Head of caudate nucleus (tissue), 42 donors: Measurements from ENCODE around the gene ARRDC3.
"Not testable (repeated sequence)": the region's sequence is repeated elsewhere in the genome, so short reads cannot be mapped to it uniquely, and the experiment has no call there.

Experiments
- DNase-seq, 42 donors: peaks; one replicate each; pipeline versions ENCODE4 v3.0.0 to v3.0.0-alpha.2; 2020 to 2021; ENCODE audit warnings: mixed read lengths in 7 of 42
- intact Hi-C: fragments of 100-400 bp; cut with DNase I; formaldehyde crosslinking; loops from one replicate; pipeline ENCODE4 v1.15.0; 2022

Gene ARRDC3

GRCh38 chr5:91383027-91383955 is at the start of gene ARRDC3:
ARRDC3 (minus strand) TSS chr5:91383317; CDS start chr5:91383092, 225 bp downstream.
- intact Hi-C loops, result no loop called here
- peak; percentile 90 to 98 (median 96) for DNase-seq

- intact Hi-C loops, result no loop called here
- no peak for DNase-seq
These were observed 47.8 kb upstream of the ARRDC3 start for GRCh38 chr5:91430949-91431348.

GRCh38 chr5:91424638-91425436 is 41.7 kb upstream of the ARRDC3 start:
- intact Hi-C loops, result no loop called here
- DNase-seq, result no peak

GRCh38 chr5:91423871-91424270 is 40.8 kb upstream of the ARRDC3 start:
- intact Hi-C loops, result no loop called here
- DNase-seq, result no peak

GRCh38 chr5:91420879-91421278 is 37.8 kb upstream of the ARRDC3 start:
- DNase-seq, result no peak
- intact Hi-C loops, result no loop called here

GRCh38 chr5:91419571-91420537 is 36.7 kb upstream of the ARRDC3 start:
- DNase-seq, result peak; percentile 13 to 91 (median 73)
- intact Hi-C loops, result loop anchor here (5.0 kb wide), 1 partner anchor 553 kb away; no protein-coding TSS in a partner anchor

GRCh38 chr5:91419136-91419535 is 36.0 kb upstream of the ARRDC3 start:
- no peak for DNase-seq
- intact Hi-C loops, result loop anchor here (5.0 kb wide), 1 partner anchor 552 kb away; no protein-coding TSS in a partner anchor

GRCh38 chr5:91418158-91418557 is 35.0 kb upstream of the ARRDC3 start:
- DNase-seq, result no peak
- intact Hi-C loops, result loop anchor here (5.0 kb wide), 1 partner anchor 551 kb away; no protein-coding TSS in a partner anchor

GRCh38 chr5:91417219-91417618 is 34.1 kb upstream of the ARRDC3 start:
- DNase-seq, result no peak
- intact Hi-C loops, result loop anchor here (5.0 kb wide), 1 partner anchor 550 kb away; no protein-coding TSS in a partner anchor

GRCh38 chr5:91416491-91416890 is 33.4 kb upstream of the ARRDC3 start:
- no peak for DNase-seq
- intact Hi-C loops, result loop anchor here (5.0 kb wide), 1 partner anchor 549 kb away; no protein-coding TSS in a partner anchor

GRCh38 chr5:91409304-91409703 is 26.2 kb upstream of the ARRDC3 start:
- DNase-seq, result no peak
- intact Hi-C loops, result no loop called here

GRCh38 chr5:91408710-91409109 is 25.6 kb upstream of the ARRDC3 start:
- DNase-seq, result no peak
- intact Hi-C loops, result no loop called here

- intact Hi-C loops, result no loop called here
- DNase-seq, result peak in 1 of 42 donors; percentile 30
These were observed 24.1 kb upstream of the ARRDC3 start for GRCh38 chr5:91407204-91407603.

- intact Hi-C loops, result no loop called here
- no peak for DNase-seq
These were observed 20.3 kb upstream of the ARRDC3 start for GRCh38 chr5:91403438-91403837.

- intact Hi-C loops, result no loop called here
These were observed 18.1 kb upstream of the ARRDC3 start for GRCh38 chr5:91401175-91401574.

GRCh38 chr5:91397791-91398190 is 14.7 kb upstream of the ARRDC3 start:
- intact Hi-C loops, result no loop called here

More at GRCh38 chr5:91401175-91401574, 18.1 kb upstream of the ARRDC3 start:
- peak in 1 of 42 donors; percentile 26 for DNase-seq

GRCh38 chr5:91390268-91390667 is 7.2 kb upstream of the ARRDC3 start:
- intact Hi-C loops, result no loop called here
- DNase-seq, result no peak

More at GRCh38 chr5:91397791-91398190, 14.7 kb upstream of the ARRDC3 start:
- no peak for DNase-seq

- intact Hi-C loops, result loop anchor here (5.0 kb wide), 1 partner anchor 287 kb away; no protein-coding TSS in a partner anchor
- DNase-seq, result not testable (repeated sequence)
These were observed 6.4 kb upstream of the ARRDC3 start for GRCh38 chr5:91389555-91389954.
